Epithelial cell of proximal tubule (primary cell): ENCODE results near the gene NME7. TPM values are rescaled to one million over a fixed set of nuclear protein-coding genes. Genes with fewer than 3 reads are reported as not detected.
A peak's percentile ranks its signal among the peaks of the same experiment; 100 is the strongest.

Source experiments
- DNase-seq: peaks from one replicate; pipeline ENCODE4 v3.0.0-alpha.2; 2011; ENCODE audit warnings: low read depth
- H3K4me3 ChIP-seq: 2 replicates; pipeline ENCODE4 v1.5.1; 2011; ENCODE audit warnings: low read depth, mild to moderate bottlenecking, low read length
- CTCF ChIP-seq: conservative IDR thresholded peaks from 2 replicates; pipeline ENCODE4 v1.5.1; 2012; ENCODE audit warnings: low read depth, mild to moderate bottlenecking, low read length
- total RNA-seq: library from RNA; depleted of rRNA; stranded (reverse); fragments of >200 nt; gene quantifications from 2 replicates; pipeline ENCODE4 v1.2.3, GENCODE V29; 2015

The NME7 gene
- total RNA-seq, 1 donor from 2014 or later = 50.9 TPM

GRCh38 chr1:169250022-169250421 is 117.6 kb downstream of the NME7 start:
- H3K4me3 ChIP-seq = no peak overlapping the region
- no peak for DNase-seq
- TF ChIP-seq CTCF = no peak

GRCh38 chr1:169249611-169250010 is 118.0 kb downstream of the NME7 start:
- peak; percentile 44 for DNase-seq
- no peak for TF ChIP-seq CTCF
- H3K4me3 ChIP-seq = no peak overlapping the region

- no peak overlapping the region for H3K4me3 ChIP-seq
- TF ChIP-seq CTCF = no peak
- DNase-seq = no peak
Measured at GRCh38 chr1:169245706-169246105, 121.9 kb downstream of the NME7 start.

- no peak for TF ChIP-seq CTCF
- DNase-seq = no peak
- no peak overlapping the region for H3K4me3 ChIP-seq
Measured at GRCh38 chr1:169240449-169241232, 127.0 kb downstream of the NME7 start.

GRCh38 chr1:169236880-169237279 is 130.7 kb downstream of the NME7 start:
- DNase-seq = no peak
- TF ChIP-seq CTCF = no peak
- H3K4me3 ChIP-seq = no peak overlapping the region

- no peak overlapping the region for H3K4me3 ChIP-seq
- no peak for DNase-seq
- no peak for TF ChIP-seq CTCF
Measured at GRCh38 chr1:169236143-169236542, 131.5 kb downstream of the NME7 start.

- no peak overlapping the region for H3K4me3 ChIP-seq
- DNase-seq = no peak
- TF ChIP-seq CTCF = no peak
Measured at GRCh38 chr1:169235568-169235967, 132.0 kb downstream of the NME7 start.
